Measurements from ENCODE around the gene ZFAND3. TPM values are rescaled to one million over a fixed set of nuclear protein-coding genes. Genes with fewer than 3 reads are reported as not detected.

ZFAND3 gene
- total RNA-seq, 1 donor from 2014 or later, result 66.9 TPM

- no peaks in the 10 kb centered on the region for H3K9me3 Mint-ChIP-seq
- peaks cover 4% of the 10 kb centered on the region for H3K27me3 Mint-ChIP-seq
Observed at GRCh38 chr6:38191418-38191817, 371.9 kb downstream of the ZFAND3 start.

GRCh38 chr6:38192011-38192410, 372.5 kb downstream of the ZFAND3 start:
- H3K4me3 Mint-ChIP-seq, result no peak overlapping the region
- no peaks in the 10 kb centered on the region for H3K9me3 Mint-ChIP-seq
- DNase-seq (ENCODE audit: extremely low spot score, unreplicated experiment), result no peak
- H3K4me1 Mint-ChIP-seq (ENCODE audit: unreplicated experiment), result peaks cover 41% of the 10 kb centered on the region
- H3K27me3 Mint-ChIP-seq, result peaks cover 2% of the 10 kb centered on the region
- H3K27ac Mint-ChIP-seq, result no peak overlapping the region
- TF ChIP-seq CTCF (conservative IDR thresholded peaks at IDR 0.05), result no peak
- H3K36me3 Mint-ChIP-seq, result peaks cover 3% of the 10 kb centered on the region

More at GRCh38 chr6:38191418-38191817, 371.9 kb downstream of the ZFAND3 start:
- H3K4me3 Mint-ChIP-seq, result no peak overlapping the region
- peaks cover 43% of the 10 kb centered on the region for H3K4me1 Mint-ChIP-seq (ENCODE audit: unreplicated experiment)
- H3K36me3 Mint-ChIP-seq, result peaks cover 5% of the 10 kb centered on the region
- no peak for DNase-seq (ENCODE audit: extremely low spot score, unreplicated experiment)
- no peak overlapping the region for H3K27ac Mint-ChIP-seq
- TF ChIP-seq CTCF (conservative IDR thresholded peaks at IDR 0.05), result no peak

GRCh38 chr6:38192487-38192886, 373.0 kb downstream of the ZFAND3 start:
- Mint-ChIP-seq H3K27ac (no peak overlapping the region), H3K4me1 (ENCODE audit: unreplicated experiment) (peaks cover 36% of the 10 kb centered on the region)
- TF ChIP-seq CTCF (conservative IDR thresholded peaks at IDR 0.05), result no peak

GRCh38 chr6:38193051-38193450, 373.5 kb downstream of the ZFAND3 start:
- Mint-ChIP-seq H3K4me1 (ENCODE audit: unreplicated experiment) (peaks cover 30% of the 10 kb centered on the region), H3K27me3 (no peaks in the 10 kb centered on the region), H3K9me3 (no peaks in the 10 kb centered on the region), H3K4me3 (no peak overlapping the region), H3K27ac (no peak overlapping the region), H3K36me3 (no peaks in the 10 kb centered on the region)
- DNase-seq (ENCODE audit: extremely low spot score, unreplicated experiment), result no peak
- no peak for TF ChIP-seq CTCF (conservative IDR thresholded peaks at IDR 0.05)

More at GRCh38 chr6:38192487-38192886, 373.0 kb downstream of the ZFAND3 start:
- H3K4me3 Mint-ChIP-seq, result no peak overlapping the region
- DNase-seq (ENCODE audit: extremely low spot score, unreplicated experiment), result no peak
- no peaks in the 10 kb centered on the region for H3K27me3 Mint-ChIP-seq
- no peaks in the 10 kb centered on the region for H3K36me3 Mint-ChIP-seq
- no peaks in the 10 kb centered on the region for H3K9me3 Mint-ChIP-seq

GRCh38 chr6:38193481-38194281, 374.2 kb downstream of the ZFAND3 start:
- Mint-ChIP-seq H3K27ac (peak overlapping the region; percentile 19), H3K36me3 (no peaks in the 10 kb centered on the region), H3K4me1 (ENCODE audit: unreplicated experiment) (peaks cover 26% of the 10 kb centered on the region), H3K27me3 (no peaks in the 10 kb centered on the region), H3K4me3 (no peak overlapping the region), H3K9me3 (no peaks in the 10 kb centered on the region)
- no peak for DNase-seq (ENCODE audit: extremely low spot score, unreplicated experiment)
- TF ChIP-seq CTCF (conservative IDR thresholded peaks at IDR 0.05), result no peak

Data from type B pancreatic cell (in vitro differentiated cells).